Measurements from ENCODE around the gene SEMA3C.

SEMA3C gene

GRCh38 chr7:80809545-80809944 is 109.3 kb downstream of the SEMA3C start:
- no peak for DNase-seq (ENCODE audit: low read depth)
- no peak for TF ChIP-seq CTCF (IDR thresholded peaks at IDR 0.05; ENCODE audit: low read depth, low read length, missing control alignments)
- in situ Hi-C loops (cut with HindIII; ENCODE audit: low sequenced_read_pairs), result no loop called here
- H3K4me3 ChIP-seq (ENCODE audit: low read depth, low read length), result no peak overlapping the region

DNA sequence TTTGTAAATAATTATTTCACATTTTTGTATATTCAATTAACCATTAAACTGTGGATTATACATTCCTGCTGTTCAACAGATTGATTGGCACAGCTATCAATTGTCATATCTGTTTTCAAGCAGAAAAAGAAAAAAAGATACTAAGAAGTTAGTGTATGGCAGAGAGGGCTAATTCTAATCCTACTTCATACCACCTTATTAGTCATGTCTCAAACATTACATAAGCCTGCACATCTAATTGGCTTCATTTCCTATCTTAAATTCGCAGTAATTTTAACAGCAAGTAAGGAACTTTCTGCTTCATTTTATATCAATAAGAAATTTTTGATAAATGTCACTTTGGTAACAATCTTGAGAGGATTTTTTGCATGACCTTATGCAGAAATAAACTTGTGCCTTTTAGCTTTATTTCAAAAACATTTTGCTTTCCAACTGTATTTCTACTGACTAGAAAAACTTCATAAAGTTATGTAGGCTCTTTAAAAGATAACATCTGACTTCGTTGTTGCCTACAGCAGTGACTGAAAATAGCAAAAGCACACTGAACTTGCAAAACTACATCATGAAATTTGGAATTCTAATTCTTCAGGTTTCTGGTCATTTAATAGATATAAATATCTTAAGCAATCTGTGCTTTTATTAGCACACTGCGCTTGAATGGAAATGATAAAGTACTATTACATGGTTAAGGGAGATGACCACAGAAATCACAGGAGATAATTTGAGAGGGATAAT is 111.5 kb downstream of the SEMA3C start:
- DNase-seq (ENCODE audit: low read depth), result no peak
- in situ Hi-C loops (cut with HindIII; ENCODE audit: low sequenced_read_pairs), result no loop called here
- H3K4me3 ChIP-seq (ENCODE audit: low read depth, low read length), result no peak overlapping the region
- TF ChIP-seq CTCF (IDR thresholded peaks at IDR 0.05; ENCODE audit: low read depth, low read length, missing control alignments), result no peak

DNA sequence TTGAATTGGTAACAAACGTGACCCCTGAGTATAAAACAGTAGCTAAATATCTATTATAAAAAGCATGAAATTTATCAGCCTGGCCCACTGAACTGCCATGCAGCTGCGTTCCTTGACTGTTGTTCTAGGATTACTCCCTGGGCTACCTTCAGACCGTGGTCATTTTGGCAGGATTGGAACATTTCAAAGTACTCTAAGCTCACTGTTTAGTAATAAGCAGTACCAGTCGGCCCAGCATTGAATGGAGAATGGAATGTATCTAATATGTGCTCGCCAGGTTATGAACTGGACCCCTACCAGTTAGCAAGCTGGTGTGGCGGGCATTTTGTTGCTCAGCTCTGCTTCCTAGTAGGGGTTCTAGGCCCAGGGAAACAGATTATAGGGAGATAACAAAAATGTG is 112.2 kb downstream of the SEMA3C start:
- in situ Hi-C loops (cut with HindIII; ENCODE audit: low sequenced_read_pairs), result no loop called here
- DNase-seq (ENCODE audit: low read depth), result peak; percentile 50

GRCh38 chr7:80804589-80804988 is 114.3 kb downstream of the SEMA3C start:
- TF ChIP-seq CTCF (IDR thresholded peaks at IDR 0.05; ENCODE audit: low read depth, low read length, missing control alignments), result no peak
- in situ Hi-C loops (cut with HindIII; ENCODE audit: low sequenced_read_pairs), result no loop called here
- no peak overlapping the region for H3K4me3 ChIP-seq (ENCODE audit: low read depth, low read length)
- DNase-seq (ENCODE audit: low read depth), result no peak

More for the DNA sequence above, 112.2 kb downstream of the SEMA3C start:
- H3K4me3 ChIP-seq (ENCODE audit: low read depth, low read length), result no peak overlapping the region
- no peak for TF ChIP-seq CTCF (IDR thresholded peaks at IDR 0.05; ENCODE audit: low read depth, low read length, missing control alignments)

GRCh38 chr7:80802527-80802926 is 116.3 kb downstream of the SEMA3C start:
- no peak overlapping the region for H3K4me3 ChIP-seq (ENCODE audit: low read depth, low read length)
- TF ChIP-seq CTCF (IDR thresholded peaks at IDR 0.05; ENCODE audit: low read depth, low read length, missing control alignments), result no peak
- DNase-seq (ENCODE audit: low read depth), result no peak
- in situ Hi-C loops (cut with HindIII; ENCODE audit: low sequenced_read_pairs), result no loop called here

- in situ Hi-C loops (cut with HindIII; ENCODE audit: low sequenced_read_pairs), result no loop called here
- TF ChIP-seq CTCF (IDR thresholded peaks at IDR 0.05; ENCODE audit: low read depth, low read length, missing control alignments), result no peak
- H3K4me3 ChIP-seq (ENCODE audit: low read depth, low read length), result no peak overlapping the region
- no peak for DNase-seq (ENCODE audit: low read depth)
Observed at GRCh38 chr7:80794631-80795573, 123.9 kb downstream of the SEMA3C start.

Data from astrocyte of the cerebellum (primary cell).